Measurements from ENCODE around the gene CERS6.

DNA sequence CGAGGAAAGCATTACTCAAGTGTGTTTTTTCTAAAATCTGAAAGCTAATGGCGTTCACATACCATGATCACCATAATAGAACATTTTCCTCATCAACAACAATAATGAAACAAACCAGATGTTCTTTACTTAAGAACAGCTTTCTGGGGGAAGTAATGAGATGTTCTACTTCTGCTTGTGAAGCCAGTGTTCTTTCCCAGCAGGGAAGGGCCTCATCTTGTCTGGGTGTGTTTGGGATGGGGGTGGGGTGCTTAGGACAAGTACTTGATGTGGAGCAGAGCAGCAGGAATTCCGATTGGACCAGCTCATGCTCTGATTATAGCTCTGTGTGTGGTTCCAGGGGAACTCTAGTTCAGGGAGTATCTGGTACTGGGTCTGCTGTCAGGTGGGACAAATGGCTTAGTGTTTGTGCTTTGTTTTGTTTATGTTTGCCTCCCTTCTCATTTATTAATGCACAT, 183.4 kb downstream of the CERS6 start:
- no peak for TF ChIP-seq CTCF (IDR thresholded peaks at IDR 0.05)
- no peak for TF ChIP-seq ZFX (IDR thresholded peaks at IDR 0.05; ENCODE audit: borderline replicate concordance)

Data from 22Rv1 (cell line).